RKO (cell line): ENCODE results near the gene BEST2.
A peak's percentile ranks its signal among the peaks of the same experiment; 100 is the strongest.

ENCODE experiments used
- DNase-seq: peaks from one replicate; pipeline ENCODE4 v3.0.0-alpha.2; 2016; ENCODE audit warnings: low spot score

Gene BEST2

GRCh38 chr19:12731337-12731736, 20.3 kb upstream of the BEST2 start:
- no peak for DNase-seq

DNA sequence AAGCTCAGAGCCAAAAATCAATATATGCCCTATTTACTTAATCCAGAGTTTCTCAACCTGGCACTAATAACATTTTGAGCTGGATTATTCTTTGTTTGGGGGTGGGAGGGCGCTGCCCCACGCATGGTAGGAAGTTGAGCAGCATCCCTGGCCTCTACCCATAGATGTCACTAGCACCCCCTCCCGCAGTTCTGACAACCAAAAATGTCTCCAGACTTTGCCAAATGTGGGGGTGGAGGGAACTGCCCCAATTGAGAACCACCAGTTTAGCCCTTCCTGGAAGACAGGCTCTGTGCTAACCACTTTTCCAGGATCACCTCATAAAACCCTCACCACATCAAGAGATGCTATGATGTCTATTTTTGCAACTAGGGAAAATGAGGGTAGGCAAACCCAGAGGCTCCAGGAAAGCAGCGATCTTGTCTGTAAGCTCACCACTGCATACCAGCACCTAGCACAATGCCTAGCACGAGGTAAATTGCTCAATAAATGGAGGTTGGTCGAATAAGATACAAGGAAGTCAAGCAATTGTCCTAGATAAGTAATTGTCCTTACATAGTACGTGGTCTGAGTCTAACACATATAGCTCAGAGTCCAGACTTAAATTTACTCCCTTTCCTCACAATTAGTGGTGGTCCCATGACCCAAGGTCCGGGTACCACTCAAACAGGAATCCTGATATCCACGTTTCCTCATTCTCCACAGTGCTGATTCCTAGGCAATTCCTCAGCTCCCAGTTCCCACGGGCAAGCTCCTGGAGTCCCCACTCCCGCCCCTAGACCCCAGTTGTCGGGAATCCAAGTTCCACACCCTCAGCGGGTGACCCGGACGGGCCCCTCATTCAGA, 18.0 kb upstream of the BEST2 start:
- DNase-seq, result peak; percentile 85

DNA sequence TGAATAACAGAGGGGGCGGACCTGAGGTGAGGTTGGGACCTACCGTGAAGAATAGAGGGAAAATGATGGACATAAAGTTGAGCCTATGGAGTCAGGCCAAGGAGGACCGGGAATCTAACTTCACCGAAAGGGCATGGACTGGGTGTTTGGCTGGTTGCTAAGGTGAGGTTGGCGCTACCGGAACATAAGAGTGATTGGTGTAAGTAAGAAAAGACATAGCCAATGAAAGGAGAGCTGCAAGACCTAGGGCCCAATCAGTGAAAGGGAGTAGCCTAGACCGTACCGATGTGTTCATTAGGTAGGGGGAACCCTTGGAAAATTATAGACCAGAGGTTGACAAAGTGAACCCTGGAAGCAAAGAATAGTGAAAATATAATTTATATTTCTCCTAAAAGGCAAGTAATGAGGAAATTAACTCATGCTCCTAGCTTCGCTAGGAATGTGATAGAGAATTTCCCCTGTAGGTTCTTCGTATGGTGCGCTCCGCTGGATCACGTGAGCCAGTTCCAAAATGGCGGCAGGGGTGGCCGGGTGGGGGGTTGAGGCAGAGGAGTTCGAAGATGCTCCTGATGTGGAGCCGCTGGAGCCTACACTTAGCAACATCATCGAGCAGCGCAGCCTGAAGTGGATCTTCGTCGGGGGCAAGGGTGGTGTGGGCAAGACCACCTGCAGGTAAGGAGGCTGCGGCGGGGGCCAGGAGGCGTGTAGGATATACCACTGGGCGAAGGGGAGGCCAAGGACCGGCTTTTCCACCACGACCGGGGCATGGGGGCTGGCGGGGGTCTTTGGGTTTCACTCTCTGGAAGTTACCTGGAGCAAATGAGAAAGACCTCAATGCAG, 14.4 kb upstream of the BEST2 start, which contains the start of gene GET3:
Gene GET3 (plus strand): TSS at position 503 of the 840 bp plus-strand sequence. CDS start 9 bp downstream, at position 512.
- DNase-seq, result peak; percentile 99

DNA sequence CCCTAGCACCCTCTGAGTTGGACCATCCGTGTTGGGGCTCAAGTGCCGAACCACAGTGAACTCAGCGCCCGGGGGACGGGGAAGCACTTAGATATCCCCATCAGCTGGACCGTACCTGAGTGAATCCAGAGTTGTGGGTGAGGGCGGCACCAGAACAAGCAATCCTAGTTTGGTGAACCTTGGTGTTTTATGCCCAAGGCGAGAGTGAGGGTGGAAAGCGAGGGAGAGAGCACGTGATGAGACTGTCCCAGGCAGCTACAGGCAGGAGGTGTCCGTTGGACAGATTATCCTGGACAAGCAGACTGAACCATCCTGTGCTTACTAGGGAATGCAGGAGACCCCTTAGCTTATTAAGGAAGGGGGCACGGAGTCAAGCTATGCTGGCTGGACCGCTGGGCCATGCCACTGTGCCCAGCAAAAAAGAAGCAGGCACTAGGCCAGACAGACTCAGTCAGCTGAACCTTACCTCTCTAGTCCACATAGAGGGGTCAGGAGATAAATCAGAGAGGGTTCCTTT, 13.7 kb upstream of the BEST2 start:
- DNase-seq, result no peak

DNA sequence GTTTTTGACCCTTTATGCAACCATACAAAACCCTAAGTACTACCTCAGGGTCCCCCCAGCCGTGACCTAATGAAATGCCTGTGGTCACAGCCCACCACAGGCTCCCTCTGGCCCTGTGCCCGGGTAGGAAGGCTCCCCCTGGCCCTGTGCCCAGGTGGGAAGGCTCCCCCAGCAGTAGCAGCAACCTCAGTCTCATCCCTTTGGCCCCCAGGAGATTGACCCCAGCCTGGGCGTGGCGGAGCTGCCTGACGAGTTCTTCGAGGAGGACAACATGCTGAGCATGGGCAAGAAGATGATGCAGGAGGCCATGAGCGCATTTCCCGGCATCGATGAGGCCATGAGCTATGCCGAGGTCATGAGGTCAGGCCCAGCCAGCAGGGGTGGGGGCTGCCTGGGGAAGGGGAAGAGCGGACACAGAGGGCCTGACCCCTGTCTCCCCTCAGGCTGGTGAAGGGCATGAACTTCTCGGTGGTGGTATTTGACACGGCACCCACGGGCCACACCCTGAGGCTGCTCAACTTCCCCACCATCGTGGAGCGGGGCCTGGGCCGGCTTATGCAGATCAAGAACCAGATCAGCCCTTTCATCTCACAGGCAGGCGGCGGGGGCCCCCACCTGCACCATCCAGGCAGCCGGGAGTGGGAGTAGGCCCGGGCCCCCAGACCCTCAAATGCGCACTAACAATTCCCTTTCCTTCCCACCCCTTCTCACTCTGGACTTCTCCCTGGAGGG, 6.3 kb upstream of the BEST2 start:
- DNase-seq, result no peak

GRCh38 chr19:12748489-12748888, 3.1 kb upstream of the BEST2 start:
- no peak for DNase-seq

- no peak for DNase-seq
Measured at GRCh38 chr19:12749938-12750521, 1.6 kb upstream of the BEST2 start.

- no peak for DNase-seq
Measured at GRCh38 chr19:12750851-12751250, 740 bp upstream of the BEST2 start.

DNA sequence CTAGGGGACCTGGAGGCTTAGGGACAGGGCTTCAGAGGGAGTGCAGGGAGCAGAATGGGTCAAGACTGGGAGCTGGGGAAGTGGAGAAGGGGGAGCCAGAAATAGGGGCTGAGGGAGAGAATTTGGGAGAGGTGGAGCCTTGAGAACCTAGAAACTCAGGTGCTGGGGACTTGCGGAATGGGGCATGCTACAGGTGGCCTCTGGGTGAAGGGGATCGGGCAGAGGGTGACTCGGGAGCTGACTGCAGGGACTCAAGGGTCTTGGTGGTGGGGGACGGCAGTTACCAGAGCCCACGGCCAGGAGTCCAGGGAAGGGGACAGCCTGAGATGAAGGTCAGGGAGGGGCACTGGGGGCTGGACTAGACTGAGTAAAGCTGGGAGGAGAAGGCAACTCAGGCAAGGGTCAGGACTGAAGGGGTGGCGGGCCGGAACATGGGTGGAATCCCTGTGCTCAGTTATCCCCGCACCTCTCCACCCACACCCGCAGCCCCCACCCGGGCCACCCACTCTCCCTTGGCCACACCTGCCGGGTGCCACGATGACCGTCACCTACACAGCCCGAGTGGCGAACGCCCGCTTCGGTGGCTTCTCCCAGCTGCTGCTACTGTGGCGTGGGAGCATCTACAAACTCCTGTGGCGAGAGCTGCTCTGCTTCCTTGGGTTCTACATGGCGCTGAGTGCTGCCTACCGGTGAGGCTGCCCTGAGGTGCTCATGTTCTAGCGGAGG, 628 bp downstream of the BEST2 start:
- DNase-seq, result no peak

DNA sequence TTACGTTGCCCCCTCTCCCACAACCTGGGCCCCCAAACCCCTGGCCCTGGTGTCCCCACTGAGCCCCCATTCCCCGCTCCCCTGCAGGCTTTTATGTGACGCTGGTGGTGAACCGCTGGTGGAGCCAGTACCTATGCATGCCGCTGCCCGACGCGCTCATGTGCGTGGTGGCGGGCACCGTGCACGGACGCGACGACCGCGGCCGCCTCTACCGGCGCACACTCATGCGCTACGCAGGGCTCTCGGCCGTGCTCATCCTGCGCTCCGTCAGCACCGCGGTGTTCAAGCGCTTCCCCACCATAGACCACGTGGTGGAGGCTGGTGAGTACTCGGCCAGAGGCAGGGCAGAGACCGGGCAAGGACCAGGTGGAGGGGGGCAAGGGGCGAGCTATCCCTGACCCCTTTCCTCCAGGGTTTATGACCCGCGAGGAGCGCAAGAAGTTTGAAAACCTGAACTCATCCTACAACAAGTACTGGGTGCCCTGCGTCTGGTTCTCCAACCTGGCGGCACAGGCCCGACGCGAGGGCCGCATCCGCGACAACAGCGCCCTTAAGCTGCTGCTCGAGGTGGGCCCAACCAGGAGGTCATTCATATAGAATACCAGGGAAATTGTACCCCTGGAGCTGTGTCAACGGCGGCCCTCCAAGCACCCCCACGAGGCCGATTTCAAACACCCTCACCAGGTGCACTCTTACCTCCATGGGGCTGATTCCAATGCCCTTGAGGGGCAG, 3.0 kb downstream of the BEST2 start:
- no peak for DNase-seq

GRCh38 chr19:12756150-12756883, 4.7 kb downstream of the BEST2 start:
- no peak for DNase-seq

GRCh38 chr19:12757544-12758274, 6.1 kb downstream of the BEST2 start:
- DNase-seq, result peak; percentile 46

DNA sequence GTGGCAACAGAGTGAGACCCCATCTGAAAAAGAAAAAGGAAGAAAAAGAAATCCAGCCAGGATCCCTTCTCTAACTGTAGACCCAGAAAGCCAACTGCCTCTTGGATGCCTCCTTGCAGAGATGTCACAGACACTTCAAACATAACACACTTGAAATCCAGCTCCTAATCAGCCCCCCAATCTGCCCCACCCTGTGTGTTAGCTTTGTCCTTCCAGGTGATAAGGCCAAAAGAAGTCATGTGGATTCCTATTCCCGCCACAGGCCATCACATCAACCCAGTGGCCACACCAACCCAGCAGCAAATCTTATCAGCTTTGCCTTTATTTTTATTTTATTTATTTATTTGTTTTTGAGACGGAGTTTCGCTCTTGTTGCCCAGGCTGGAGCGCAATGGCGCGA, 8.1 kb downstream of the BEST2 start:
- no peak for DNase-seq

GRCh38 chr19:12763100-12763499, 11.5 kb downstream of the BEST2 start:
- no peak for DNase-seq

DNA sequence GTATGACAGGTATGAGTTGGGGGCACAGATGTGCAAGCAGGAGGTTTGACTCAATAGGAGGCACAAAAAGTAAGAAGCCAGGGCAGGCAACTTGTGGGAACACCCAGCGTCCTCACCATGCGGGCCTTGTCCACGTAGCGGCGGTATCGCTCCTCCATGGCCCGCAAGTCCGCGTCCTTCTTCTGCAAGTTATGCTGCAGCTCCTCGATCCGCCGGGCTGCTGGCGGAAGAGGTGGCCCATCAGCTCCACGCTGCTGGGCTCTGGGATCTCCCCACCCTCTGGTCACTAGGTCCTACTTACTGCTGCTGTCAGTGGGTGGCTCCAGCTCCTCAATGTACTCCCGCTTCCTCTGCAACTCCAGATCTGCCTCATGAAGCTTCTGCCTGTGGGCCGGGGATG, 13.1 kb downstream of the BEST2 start:
- no peak for DNase-seq

DNA sequence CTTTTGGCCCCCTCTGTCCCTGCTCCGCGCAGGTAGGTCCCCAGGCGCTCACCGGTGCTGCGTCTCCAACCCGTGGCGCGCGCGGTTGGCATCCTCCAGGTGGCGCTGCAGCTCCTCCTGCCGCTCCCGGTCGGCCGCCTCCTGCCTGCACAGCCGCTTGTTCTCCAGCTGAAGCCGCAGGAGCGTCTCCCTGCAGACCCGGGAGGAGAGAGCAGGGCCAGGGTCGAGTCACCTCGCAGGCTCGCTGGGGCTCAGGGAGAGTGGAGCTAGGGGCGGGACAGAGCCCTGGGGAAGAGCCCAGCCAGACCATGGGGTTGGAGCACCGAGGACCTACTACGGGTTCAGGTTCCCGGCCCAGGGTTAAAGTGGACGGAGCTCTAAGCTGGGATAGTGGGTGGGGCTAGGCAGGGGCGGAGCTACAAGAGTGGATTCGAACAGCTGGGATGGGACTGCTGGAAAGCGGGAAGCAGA, 14.5 kb downstream of the BEST2 start:
- peak; percentile 89 for DNase-seq

DNA sequence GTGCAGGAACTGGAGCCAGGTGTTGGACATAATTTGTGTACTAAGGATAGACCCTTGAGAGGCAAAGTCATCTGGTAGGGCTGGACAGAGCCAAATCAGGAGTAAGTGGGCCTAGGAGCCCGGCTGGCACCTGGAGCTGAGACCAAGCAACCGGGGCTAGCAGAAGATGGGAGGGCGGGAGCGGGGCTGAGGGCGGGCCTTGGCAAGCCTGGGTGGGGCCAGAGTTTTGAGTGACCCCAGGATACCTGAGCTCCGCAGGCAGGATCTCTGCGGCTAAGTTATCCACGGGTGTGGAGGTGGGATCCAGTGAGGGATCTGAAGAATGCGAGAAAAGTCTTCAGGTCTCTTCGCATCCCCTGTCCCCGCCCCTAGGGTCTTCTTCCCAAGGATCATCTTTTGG, 15.6 kb downstream of the BEST2 start:
- DNase-seq, result no peak

GRCh38 chr19:12767666-12768065, 16.1 kb downstream of the BEST2 start:
- DNase-seq, result no peak

- DNase-seq, result no peak
Measured at GRCh38 chr19:12769689-12770088, 18.1 kb downstream of the BEST2 start.
